Mesendoderm (in vitro differentiated cells): ENCODE results near the gene PRR3.

ENCODE experiments used
- DNase-seq: peaks from one replicate; pipeline ENCODE4 v3.0.0; 2013
- H2AK5ac ChIP-seq: 2 replicates; pipeline ENCODE4 v1.6.1; 2013; ENCODE audit warnings: low read length, inconsistent platforms
- H2BK120ac ChIP-seq: 2 replicates; pipeline ENCODE4 v1.6.1; 2013; ENCODE audit warnings: low read depth, mild to moderate bottlenecking, low read length, moderate library complexity, mixed read lengths
- H2BK15ac ChIP-seq: replicated peaks from 2 replicates; pipeline ENCODE4 v1.6.1; 2013; ENCODE audit warnings: low read depth, mild to moderate bottlenecking, moderate library complexity
- H2BK5ac ChIP-seq: 2 replicates; pipeline ENCODE4 v1.6.1; 2013; ENCODE audit warnings: low read length, inconsistent platforms
- H3K18ac ChIP-seq: 2 replicates; pipeline ENCODE4 v1.6.1; 2013; ENCODE audit warnings: mild to moderate bottlenecking, low read length, mixed read lengths
- H3K23ac ChIP-seq: one replicate; pipeline ENCODE4 v1.6.1; 2013; ENCODE audit warnings: low read length
- H3K27ac ChIP-seq: 2 replicates; pipeline ENCODE4 v1.5.1; 2013; ENCODE audit warnings: low read depth, mild to moderate bottlenecking, inconsistent platforms, low read length, moderate library complexity
- H3K27me3 ChIP-seq: 2 replicates; pipeline ENCODE4 v1.6.1; 2013; ENCODE audit warnings: low read length, control low read depth, mild to moderate bottlenecking, inconsistent platforms; ENCODE audit not compliant: insufficient read depth, poor library complexity
- H3K36me3 ChIP-seq: 2 replicates; pipeline ENCODE4 v1.6.1; 2013; ENCODE audit warnings: low read length, inconsistent platforms; ENCODE audit not compliant: control insufficient read depth, insufficient read depth
- H3K4ac ChIP-seq: one replicate; pipeline ENCODE4 v1.6.1; 2013; ENCODE audit warnings: low read depth, mild to moderate bottlenecking, low read length, moderate library complexity
- H3K4me1 ChIP-seq: 2 replicates; pipeline ENCODE4 v1.6.1; 2013; ENCODE audit warnings: low read depth, low read length, inconsistent platforms; ENCODE audit not compliant: control insufficient read depth
- H3K4me2 ChIP-seq: 2 replicates; pipeline ENCODE4 v1.6.1; 2013; ENCODE audit warnings: low read length
- H3K4me3 ChIP-seq: 2 replicates; pipeline ENCODE4 v1.5.1; 2013; ENCODE audit warnings: mild to moderate bottlenecking, low read length
- H3K56ac ChIP-seq: one replicate; pipeline ENCODE4 v1.6.1; 2013; ENCODE audit warnings: low read length
- H3K79me1 ChIP-seq: 2 replicates; pipeline ENCODE4 v1.6.1; 2013; ENCODE audit warnings: low read length, inconsistent platforms
- H3K79me2 ChIP-seq: 2 replicates; pipeline ENCODE4 v1.6.1; 2013; ENCODE audit warnings: mild to moderate bottlenecking, low read length; ENCODE audit not compliant: control insufficient read depth, insufficient read depth
- H3K9ac ChIP-seq: 2 replicates; pipeline ENCODE4 v1.6.1; 2013; ENCODE audit warnings: low read length, inconsistent platforms
- H4K5ac ChIP-seq: one replicate; pipeline ENCODE4 v1.6.1; 2013; ENCODE audit warnings: low read length
- H4K8ac ChIP-seq: one replicate; pipeline ENCODE4 v1.6.1; 2013; ENCODE audit warnings: low read depth, mild to moderate bottlenecking, control low read depth, low read length, moderate library complexity
- WGBS: extraction: QIAGEN DNeasy Blood & Tissue Kit; methylation state at CpG from one replicate; pipeline ENCODE4 v1.1.7; 2013; ENCODE audit warnings: low lambda C conversion rate, missing lambda C conversion rate; ENCODE audit not compliant: insufficient coverage; ENCODE audit errors: extremely low coverage; 5-methylcytosine and 5-hydroxymethylcytosine counted together

PRR3 gene

DNA sequence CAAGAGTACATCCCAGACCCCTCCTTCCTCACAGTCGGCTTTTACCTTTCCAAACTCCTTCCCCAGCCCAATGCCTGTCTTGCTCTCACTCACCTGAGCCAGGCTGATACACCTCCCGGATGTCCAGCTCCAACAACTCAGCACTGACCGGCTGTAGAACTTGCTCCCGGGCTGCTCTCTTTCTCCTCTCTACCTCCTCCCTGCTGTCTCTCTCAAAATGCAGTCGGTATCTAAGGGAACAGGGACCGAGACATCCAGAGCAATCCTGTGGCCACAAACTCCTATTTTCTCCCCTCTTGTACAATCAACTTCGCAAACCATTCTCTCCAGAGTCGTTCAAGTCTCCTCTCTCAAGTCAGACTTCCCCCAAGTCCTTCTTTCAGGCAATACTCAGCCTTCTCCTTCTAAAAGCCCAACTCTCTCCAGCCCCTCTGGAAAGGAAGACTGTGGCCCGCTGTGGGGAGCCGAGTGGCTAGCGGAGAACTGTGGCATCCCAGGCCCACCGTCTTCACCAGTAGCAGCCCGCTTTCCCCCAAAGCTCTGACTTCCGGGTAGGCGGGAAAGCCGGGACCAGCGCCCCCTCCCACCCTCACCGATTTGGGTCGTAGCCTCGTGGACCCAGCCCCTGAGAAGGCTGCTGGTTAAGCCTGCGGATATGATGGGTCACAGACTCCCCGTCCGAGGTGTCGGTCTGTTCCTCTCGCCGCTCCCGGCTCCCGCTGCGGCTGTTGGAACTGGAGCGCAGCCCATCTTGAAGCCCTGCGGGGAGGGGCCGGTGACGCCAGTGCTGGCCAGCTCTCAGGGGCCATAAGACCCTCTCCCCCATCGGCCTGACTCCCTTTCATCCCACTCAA lies 1.9 kb upstream of the PRR3 start:
- Histone ChIP-seq H3K23ac (no peak overlapping the region), H3K9ac (peak overlapping the region; percentile 73), H4K8ac (no peak overlapping the region), H3K18ac (peak overlapping the region; percentile 4), H3K4me1 (no peaks in the 10 kb centered on the region), H2BK15ac (no peak overlapping the region), H3K79me2 (peaks cover 21% of the 10 kb centered on the region), H2BK5ac (no peak overlapping the region), H3K4me2 (peak overlapping the region; percentile 54), H3K79me1 (peaks cover 16% of the 10 kb centered on the region), H3K36me3 (peaks cover 3% of the 10 kb centered on the region), H3K4me3 (peak overlapping the region; percentile 89), H3K27me3 (no peaks in the 10 kb centered on the region), H2AK5ac (no peak overlapping the region), H3K56ac (peak overlapping the region; percentile 100), H3K27ac (peak overlapping the region; percentile 62), H2BK120ac (no peak overlapping the region), H4K5ac (no peak overlapping the region), H3K4ac (no peak overlapping the region)
- WGBS: no CpG with 5 or more reads among the region's 34 CpGs
- DNase-seq: peak; percentile 77

DNA sequence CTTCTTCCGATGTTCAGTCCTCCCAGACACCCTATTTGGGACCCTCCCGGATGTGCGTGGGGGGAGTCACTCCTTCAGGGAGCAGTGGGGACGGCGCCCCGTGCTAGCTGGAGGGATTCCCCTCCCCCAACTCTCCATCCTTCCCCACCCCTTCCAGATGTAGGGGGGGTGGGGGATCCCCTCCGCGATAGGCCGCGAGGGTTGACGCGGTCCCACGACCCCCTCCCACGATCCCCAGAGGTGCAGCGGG lies 1.4 kb upstream of the PRR3 start:
- Histone ChIP-seq H3K23ac (no peak overlapping the region), H3K56ac (peak overlapping the region; percentile 100), H3K9ac (peak overlapping the region; percentile 73), H3K27ac (peak overlapping the region; percentile 62), H2BK15ac (no peak overlapping the region), H2AK5ac (no peak overlapping the region), H2BK120ac (no peak overlapping the region), H3K36me3 (peaks cover 2% of the 10 kb centered on the region), H3K4me3 (peak overlapping the region; percentile 89), H3K4me1 (no peaks in the 10 kb centered on the region), H3K4ac (no peak overlapping the region), H3K27me3 (no peaks in the 10 kb centered on the region), H3K4me2 (peak overlapping the region; percentile 54), H4K8ac (no peak overlapping the region), H2BK5ac (no peak overlapping the region), H3K18ac (peak overlapping the region; percentile 4), H3K79me2 (peaks cover 21% of the 10 kb centered on the region), H4K5ac (no peak overlapping the region), H3K79me1 (peaks cover 16% of the 10 kb centered on the region)
- WGBS: no CpG with 5 or more reads among the region's 15 CpGs
- DNase-seq: no peak

DNA sequence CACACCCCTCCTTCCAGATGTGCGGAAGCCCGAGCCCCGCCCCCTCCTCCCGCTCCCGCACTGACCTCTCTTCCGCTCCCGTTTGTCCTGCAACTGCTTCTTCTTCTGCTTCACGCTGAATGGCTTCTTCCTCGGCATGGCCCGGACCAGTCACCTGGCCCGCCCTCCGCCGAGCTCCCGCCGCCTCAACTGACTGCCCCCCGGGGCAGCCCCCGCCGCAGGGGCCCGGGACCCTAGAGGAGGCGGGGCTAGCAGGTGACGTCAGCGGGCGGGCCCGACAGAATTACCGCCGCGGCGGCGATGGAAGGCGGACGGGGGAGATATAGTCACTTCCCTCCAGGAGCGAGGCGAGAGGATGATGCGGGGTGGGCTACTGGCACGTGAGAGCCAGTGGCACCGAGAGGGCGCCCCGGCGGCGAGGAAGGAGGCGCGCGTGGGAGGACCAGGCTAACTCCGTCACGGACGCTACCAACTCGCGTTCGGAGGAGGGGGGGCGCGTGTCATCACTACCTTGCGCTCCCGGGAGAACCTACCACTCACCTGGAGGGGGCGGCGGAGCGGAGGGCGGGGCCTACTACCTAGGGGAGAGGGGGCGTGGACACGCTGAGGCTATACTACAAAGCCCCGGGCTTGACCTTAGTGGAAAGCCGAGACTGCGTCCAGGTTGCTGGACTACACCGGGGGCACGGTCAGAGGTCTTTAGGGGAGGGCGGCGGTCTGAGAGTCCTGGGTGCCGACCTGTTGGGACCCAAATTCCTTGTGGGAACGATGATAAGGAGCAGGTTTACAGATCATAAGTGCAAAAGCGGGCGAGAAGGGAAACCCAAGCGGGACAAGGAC lies 809 bp upstream of the PRR3 start, which contains the start of gene GNL1:
Gene GNL1 (minus strand): TSS at position 424 of the 840 bp plus-strand sequence. CDS start 286 bp downstream, at position 138.
- H3K79me1 ChIP-seq: peaks cover 17% of the 10 kb centered on the region
- peak within 1 kb of the TSS; percentile 64 for H3K18ac ChIP-seq
- no CpG with 5 or more reads among the region's 71 CpGs for WGBS
- H4K8ac ChIP-seq: no peak within 1 kb of the TSS
- no peak within 1 kb of the TSS for H3K4ac ChIP-seq
- peak within 1 kb of the TSS; percentile 33 for H3K23ac ChIP-seq
- H3K27me3 ChIP-seq: no peaks in the 10 kb centered on the region
- H3K4me2 ChIP-seq: peak within 1 kb of the TSS; percentile 98
- H3K36me3 ChIP-seq: peaks cover 2% of the 10 kb centered on the region
- H2BK5ac ChIP-seq: peak within 1 kb of the TSS; percentile 90
- no peak within 1 kb of the TSS for H4K5ac ChIP-seq
- peak within 1 kb of the TSS; percentile 35 for H2AK5ac ChIP-seq
- no peak within 1 kb of the TSS for H2BK120ac ChIP-seq
- no peak within 1 kb of the TSS for H2BK15ac ChIP-seq
- DNase-seq: peak; percentile 98
- H3K4me1 ChIP-seq: no peaks in the 10 kb centered on the region
- peak within 1 kb of the TSS; percentile 95 for H3K9ac ChIP-seq
- peaks cover 21% of the 10 kb centered on the region for H3K79me2 ChIP-seq
- H3K4me3 ChIP-seq: peak within 1 kb of the TSS; percentile 89
- peak within 1 kb of the TSS; percentile 100 for H3K56ac ChIP-seq
- peak within 1 kb of the TSS; percentile 68 for H3K27ac ChIP-seq

DNA sequence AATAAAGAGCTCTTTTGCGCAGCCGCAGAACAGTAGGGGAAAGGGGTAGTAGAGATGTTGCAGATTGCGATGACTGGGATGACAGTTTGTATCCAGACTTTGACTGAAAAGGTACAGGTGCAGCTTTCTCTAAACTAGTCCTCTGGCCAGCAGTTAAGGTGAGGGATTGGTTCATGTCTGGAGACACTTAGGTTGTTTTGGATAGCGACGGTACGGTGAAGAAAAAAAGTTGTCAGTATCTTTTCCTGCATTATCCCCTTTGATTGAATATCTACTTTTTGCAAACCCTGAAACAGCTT lies 537 bp downstream of the PRR3 start:
- no peaks in the 10 kb centered on the region for H3K27me3 ChIP-seq
- H2AK5ac ChIP-seq: no peak overlapping the region
- H2BK5ac ChIP-seq: no peak overlapping the region
- no peak overlapping the region for H2BK15ac ChIP-seq
- no peak overlapping the region for H4K8ac ChIP-seq
- no peak overlapping the region for H3K27ac ChIP-seq
- H3K36me3 ChIP-seq: peaks cover 10% of the 10 kb centered on the region
- H3K4me1 ChIP-seq: no peaks in the 10 kb centered on the region
- H3K4ac ChIP-seq: no peak overlapping the region
- peaks cover 21% of the 10 kb centered on the region for H3K79me2 ChIP-seq
- H3K4me3 ChIP-seq: peak overlapping the region; percentile 88
- peak overlapping the region; percentile 24 for H3K23ac ChIP-seq
- peaks cover 18% of the 10 kb centered on the region for H3K79me1 ChIP-seq
- peak overlapping the region; percentile 3 for H3K18ac ChIP-seq
- H2BK120ac ChIP-seq: no peak overlapping the region
- DNase-seq: no peak
- H3K9ac ChIP-seq: peak overlapping the region; percentile 95
- H3K4me2 ChIP-seq: peak overlapping the region; percentile 98
- H3K56ac ChIP-seq: peak overlapping the region; percentile 98
- no peak overlapping the region for H4K5ac ChIP-seq
- WGBS: no CpG with 5 or more reads among the region's 6 CpGs

DNA sequence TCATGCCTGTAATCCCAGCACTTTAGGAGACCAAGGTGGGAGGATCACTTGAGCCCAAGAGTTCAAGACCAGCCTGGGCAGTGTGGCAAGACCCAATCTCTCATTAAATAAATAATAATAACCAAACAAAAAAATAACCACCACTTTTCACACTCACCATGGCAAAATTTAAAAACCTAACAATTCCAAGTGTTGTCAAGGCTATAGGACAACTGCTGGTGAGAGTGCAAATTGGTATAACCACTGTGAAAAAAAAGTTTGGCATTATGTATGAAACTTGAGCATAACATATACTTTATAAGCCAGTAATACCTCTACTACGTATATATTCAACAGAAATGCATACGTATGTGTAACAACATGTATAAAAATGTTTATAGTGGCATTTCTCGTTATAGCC lies 3.8 kb downstream of the PRR3 start:
- no peak overlapping the region for H3K9ac ChIP-seq
- H3K23ac ChIP-seq: no peak overlapping the region
- no peak overlapping the region for H3K4me3 ChIP-seq
- no peak overlapping the region for H2BK15ac ChIP-seq
- H3K79me1 ChIP-seq: peaks cover 9% of the 10 kb centered on the region
- no peak overlapping the region for H3K4ac ChIP-seq
- no peak for DNase-seq
- no peak overlapping the region for H3K56ac ChIP-seq
- H2AK5ac ChIP-seq: no peak overlapping the region
- H3K36me3 ChIP-seq: peaks cover 14% of the 10 kb centered on the region
- no CpG with 5 or more reads among the region's 3 CpGs for WGBS
- H3K4me2 ChIP-seq: no peak overlapping the region
- no peak overlapping the region for H3K18ac ChIP-seq
- H3K27me3 ChIP-seq: no peaks in the 10 kb centered on the region
- peaks cover 13% of the 10 kb centered on the region for H3K79me2 ChIP-seq
- H4K8ac ChIP-seq: no peak overlapping the region
- no peak overlapping the region for H2BK120ac ChIP-seq
- no peaks in the 10 kb centered on the region for H3K4me1 ChIP-seq
- H4K5ac ChIP-seq: no peak overlapping the region
- no peak overlapping the region for H2BK5ac ChIP-seq
- H3K27ac ChIP-seq: no peak overlapping the region
